IMR-90 (cell line): ENCODE measurements around the gene SSBP2. TPM values are rescaled to one million over a fixed set of nuclear protein-coding genes. Genes with fewer than 3 reads are reported as not detected.

Experiments
- ATAC-seq: fragments of 200-7000 bp; cut with Tn5 transposase; 2 replicates; pipeline ENCODE4 v1.9.1; 2020; ENCODE audit warnings: low read depth, mild to moderate bottlenecking, moderate library complexity
- BruUV-seq: library from RNA; stranded (reverse); fragments of 400-500 nt; replicated peaks from 2 replicates; lab custom pipeline; 2021; lab: Mats Ljungman, UMichigan
- CTCF ChIA-PET: fragments of 300-600 bp; formaldehyde crosslinking; extraction: SDS; loops from one replicate; lab custom pipeline; 2021; ENCODE audit warnings: antibody characterized with exemption; lab: Yijun Ruan, JAX
- POLR2A ChIA-PET: fragments of 300-600 bp; sonication (Branson Sonifier 250); formaldehyde crosslinking; loops from one replicate; lab custom pipeline; 2022; ENCODE audit warnings: antibody characterized with exemption; ENCODE audit not compliant: unreplicated experiment; lab: Charles Lee
- DNase-seq: peaks from one replicate; pipeline ENCODE4 v3.0.0; 2013
- H2AFZ ChIP-seq: replicated peaks from 2 replicates; pipeline ENCODE3; 2013; ENCODE audit warnings: low read length, mild to moderate bottlenecking; ENCODE audit not compliant: poor library complexity
- H2AK5ac ChIP-seq: 2 replicates; pipeline ENCODE4 v1.6.1; 2013; ENCODE audit warnings: low read depth, low read length, inconsistent platforms
- H2AK9ac ChIP-seq: replicated peaks from 2 replicates; pipeline ENCODE3; 2013; ENCODE audit warnings: mild to moderate bottlenecking, low read depth, low read length, moderate library complexity; ENCODE audit not compliant: poor library complexity
- H2BK120ac ChIP-seq: 2 replicates; pipeline ENCODE4 v1.6.1; 2013; ENCODE audit warnings: low read depth, low read length, inconsistent platforms
- H2BK15ac ChIP-seq: 3 replicates; pipeline ENCODE4 v1.6.1; 2013; ENCODE audit warnings: low read depth, low read length, inconsistent platforms
- H2BK20ac ChIP-seq: 2 replicates; pipeline ENCODE4 v1.6.1; 2013; ENCODE audit warnings: low read depth, mild to moderate bottlenecking, inconsistent platforms, low read length, moderate library complexity
- H2BK5ac ChIP-seq: 2 replicates; pipeline ENCODE4 v1.6.1; 2013; ENCODE audit warnings: mild to moderate bottlenecking, low read depth, low read length, inconsistent platforms; ENCODE audit not compliant: poor library complexity, severe bottlenecking
- H3K14ac ChIP-seq: replicated peaks from 2 replicates; pipeline ENCODE4 v1.6.1; 2013; ENCODE audit warnings: low read depth, low read length, inconsistent platforms
- H3K18ac ChIP-seq: 2 replicates; pipeline ENCODE4 v1.6.1; 2013; ENCODE audit warnings: low read depth, low read length, control low read depth
- H3K23ac ChIP-seq: 2 replicates; pipeline ENCODE4 v1.6.1; 2013; ENCODE audit warnings: low read depth, low read length, inconsistent platforms
- H3K27ac ChIP-seq: 2 replicates; pipeline ENCODE4 v1.5.1; 2013; ENCODE audit warnings: mild to moderate bottlenecking, control low read depth, low read length; ENCODE audit not compliant: insufficient read depth
- H3K27me3 ChIP-seq: 2 replicates; pipeline ENCODE4 v1.6.1; 2013; ENCODE audit warnings: low read length; ENCODE audit not compliant: control insufficient read depth, insufficient read depth
- H3K36me3 ChIP-seq: 2 replicates; pipeline ENCODE4 v1.6.1; 2013; ENCODE audit warnings: low read length, mixed read lengths; ENCODE audit not compliant: control insufficient read depth, insufficient read depth
- H3K4ac ChIP-seq: 2 replicates; pipeline ENCODE4 v1.6.1; 2013; ENCODE audit warnings: low read depth, low read length, inconsistent platforms
- H3K4me1 ChIP-seq: 2 replicates; pipeline ENCODE4 v1.6.1; 2013; ENCODE audit warnings: low read length, mixed read lengths; ENCODE audit not compliant: control insufficient read depth, insufficient read depth
- H3K4me2 ChIP-seq: 2 replicates; pipeline ENCODE4 v1.6.1; 2013; ENCODE audit warnings: low read depth, mild to moderate bottlenecking, control low read depth, low read length, moderate library complexity
- H3K4me3 ChIP-seq: 2 replicates; pipeline ENCODE4 v1.5.1; 2013; ENCODE audit warnings: low read depth, mild to moderate bottlenecking, control low read depth, low read length, moderate library complexity; ENCODE audit not compliant: insufficient read depth
- H3K56ac ChIP-seq: 2 replicates; pipeline ENCODE4 v1.6.1; 2013; ENCODE audit warnings: low read length, inconsistent platforms; ENCODE audit not compliant: insufficient read depth; ENCODE audit errors: extremely low read depth
- H3K79me1 ChIP-seq, 2 experiments: 2 replicates each; pipeline ENCODE4 v1.6.1; 2013; ENCODE audit warnings: low read length in 2 of 2, inconsistent platforms in 1 of 2, low read depth in 1 of 2
- H3K9ac ChIP-seq: 2 replicates; pipeline ENCODE4 v1.6.1; 2013; ENCODE audit warnings: low read depth, low read length, control low read depth
- H3K9me1 ChIP-seq: 2 replicates; pipeline ENCODE4 v1.6.1; 2013; ENCODE audit warnings: low read length, inconsistent platforms; ENCODE audit not compliant: insufficient read depth
- H3K9me3 ChIP-seq: 2 replicates; pipeline ENCODE4 v1.6.1; 2013; ENCODE audit warnings: low read length; ENCODE audit not compliant: control insufficient read depth, insufficient read depth
- H4K20me1 ChIP-seq: 2 replicates; pipeline ENCODE4 v1.6.1; 2013; ENCODE audit warnings: low read length, inconsistent platforms; ENCODE audit not compliant: insufficient read depth
- H4K5ac ChIP-seq: 2 replicates; pipeline ENCODE4 v1.6.1; 2013; ENCODE audit warnings: mild to moderate bottlenecking, low read depth, low read length, control low read depth
- H4K8ac ChIP-seq, 2 experiments: 2 replicates each; pipeline ENCODE4 v1.6.1; 2013; ENCODE audit warnings: low read depth in 2 of 2, low read length in 2 of 2, control low read depth in 1 of 2, inconsistent platforms in 1 of 2
- H4K91ac ChIP-seq: 2 replicates; pipeline ENCODE4 v1.6.1; 2013; ENCODE audit warnings: low read depth, low read length, inconsistent platforms; ENCODE audit not compliant: insufficient read depth
- BHLHE40 ChIP-seq: fragments of 150-350 bp; IDR thresholded peaks from 2 replicates; pipeline ENCODE4 v1.6.1; 2016; ENCODE audit warnings: mild to moderate bottlenecking, low read depth, low read length
- CTCF ChIP-seq: conservative IDR thresholded peaks from 2 replicates; pipeline ENCODE4 v1.5.1; 2012; ENCODE audit warnings: mild to moderate bottlenecking, low read depth, low read length, improper control_type of control experiment
- FOS ChIP-seq: fragments of 150-350 bp; IDR thresholded peaks from 2 replicates; pipeline ENCODE4 v1.6.1; 2016; ENCODE audit warnings: low read depth, low read length
- MAZ ChIP-seq: IDR thresholded peaks from 2 replicates; pipeline ENCODE4 v1.6.1; 2012; ENCODE audit warnings: low read depth, mild to moderate bottlenecking, low read length, improper control_type of control experiment, moderate library complexity, borderline replicate concordance
- MXI1 ChIP-seq: IDR thresholded peaks from 2 replicates; pipeline ENCODE4 v1.6.1; 2012; ENCODE audit warnings: low read depth, mild to moderate bottlenecking, low read length, moderate library complexity, borderline replicate concordance
- NFE2L2 ChIP-seq: fragments of 150-350 bp; IDR thresholded peaks from 2 replicates; pipeline ENCODE4 v1.6.1; 2016; ENCODE audit warnings: low read depth, mild to moderate bottlenecking, low read length
- POLR2A ChIP-seq: IDR thresholded peaks from 2 replicates; pipeline ENCODE4 v1.6.1; 2012; ENCODE audit warnings: mild to moderate bottlenecking, low read depth, low read length
- RAD21 ChIP-seq: IDR thresholded peaks from 2 replicates; pipeline ENCODE4 v1.6.1; 2012; ENCODE audit warnings: low read length, improper control_type of control experiment
- RCOR1 ChIP-seq: IDR thresholded peaks from 2 replicates; pipeline ENCODE4 v1.6.1; 2012; ENCODE audit warnings: mild to moderate bottlenecking, low read length, improper control_type of control experiment; ENCODE audit not compliant: insufficient replicate concordance
- RFX5 ChIP-seq: IDR thresholded peaks from 2 replicates; pipeline ENCODE4 v1.8.0; 2012; ENCODE audit warnings: low read depth, mild to moderate bottlenecking, low read length, moderate library complexity
- SMC3 ChIP-seq: fragments of 150-350 bp; IDR thresholded peaks from 2 replicates; pipeline ENCODE4 v1.6.1; 2016; ENCODE audit warnings: low read depth, mild to moderate bottlenecking, antibody characterized with exemption, low read length, moderate library complexity
- USF2 ChIP-seq: fragments of 150-350 bp; IDR thresholded peaks from 2 replicates; pipeline ENCODE4 v1.6.1; 2017; ENCODE audit warnings: mild to moderate bottlenecking, antibody characterized with exemption, low read length, low read depth
- WGBS, 2 experiments: methylation state at CpG; one replicate each; pipeline versions ENCODE4 v1.1.5 to v1.1.7; 2013; ENCODE audit warnings: missing lambda C conversion rate in 2 of 2; ENCODE audit not compliant: insufficient read length in 1 of 2; ENCODE audit errors: extremely low coverage in 2 of 2; 5-methylcytosine and 5-hydroxymethylcytosine counted together
- dilution Hi-C: fragments of 300-500 bp; cut with HindIII; formaldehyde crosslinking; loops from one replicate; pipeline ENCODE4 v1.14.3; 2018; ENCODE audit warnings: low sequenced_read_pairs; ENCODE audit not compliant: unreplicated experiment
- in situ Hi-C: fragments of 300-500 bp; cut with MboI; formaldehyde crosslinking; loops from 3 replicates; pipeline ENCODE4 v1.14.3; 2019; ENCODE audit warnings: low sequenced_read_pairs, inconsistent platforms, mixed read lengths
- intact Hi-C: fragments of 100-400 bp; cut with micrococcal nuclease; formaldehyde crosslinking; loops from 2 replicates; pipeline ENCODE4 v1.10.0; 2022
- polyA plus RNA-seq, 3 experiments: library from polyadenylated mRNA; depleted of rRNA; stranded (reverse); fragments of >200 nt; gene quantifications; 2 replicates each; pipeline ENCODE4 v1.2.3, GENCODE V29; 2012; ENCODE audit warnings: low replicate concordance in 1 of 3
- total RNA-seq: library from RNA; depleted of rRNA; stranded (reverse); fragments of >200 nt; gene quantifications from 2 replicates; pipeline ENCODE4 v1.2.3, GENCODE V29; 2012

Gene SSBP2
- total and polyA plus RNA-seq, 2 of the 4 experiments (the other 2 are of a cell fraction): 38.4 to 42.7 TPM

GRCh38 chr5:81435023-81435422, 315.9 kb downstream of the SSBP2 start:
- dilution Hi-C loops: no loop called here
- BruUV-seq: no TSS peak

More at GRCh38 chr5:81435023-81435422, 315.9 kb downstream of the SSBP2 start:
- Histone ChIP-seq H4K91ac (no peak overlapping the region), H2BK15ac (no peak overlapping the region), H3K36me3 (no peaks in the 10 kb centered on the region), H3K4me3 (no peak overlapping the region), H4K8ac (no peak overlapping the region), H3K4me1 (no peaks in the 10 kb centered on the region), H3K27ac (no peak overlapping the region), H4K5ac (no peak overlapping the region), H3K9me3 (no peaks in the 10 kb centered on the region), H3K9ac (no peak overlapping the region), H3K14ac (no peak overlapping the region), H3K27me3 (no peaks in the 10 kb centered on the region), H3K18ac (no peak overlapping the region), H2BK5ac (no peak overlapping the region), H3K23ac (no peak overlapping the region), H2AK5ac (no peak overlapping the region), H3K4me2 (no peak overlapping the region), H3K4ac (no peak overlapping the region), H2BK120ac (no peak overlapping the region), H2AK9ac (no peak overlapping the region), H3K79me1 (no peaks in the 10 kb centered on the region), H2AFZ (no peak overlapping the region), H4K20me1 (no peaks in the 10 kb centered on the region), H2BK20ac (no peak overlapping the region), H3K56ac (no peak overlapping the region), H3K9me1 (no peaks in the 10 kb centered on the region; the same call in 1 of the 2 replicates)
- TF ChIP-seq MXI1 (no peak), RCOR1 (no peak), SMC3 (no peak), BHLHE40 (no peak), NFE2L2 (no peak), MAZ (no peak), CTCF (no peak), FOS (no peak), POLR2A (no peak), RAD21 (no peak), RFX5 (no peak), USF2 (no peak)
- no peak for DNase-seq
- ChIA-PET POLR2A (no interaction called here), CTCF (no interaction called here)
- intact Hi-C loops: no loop called here
- ATAC-seq: no peak
- in situ Hi-C loops: no loop called here
- WGBS, 2 experiments: 80% methylated on average over 2 of the region's 6 CpGs; no CpG with 5 or more reads in 1 of the 2 experiments
